GM21390 (cell line): ENCODE data around the gene LRCH2.

ENCODE experiments used
- ATAC-seq: cut with Tn5 transposase; IDR thresholded peaks from one replicate; pipeline ENCODE4 v1.9.1; 2021; ENCODE audit not compliant: unreplicated experiment

LRCH2 gene

GRCh38 chrX:115068896-115069295 is 165.0 kb downstream of the LRCH2 start:
- no peak for ATAC-seq

GRCh38 chrX:115067812-115068211 is 166.1 kb downstream of the LRCH2 start:
- no peak for ATAC-seq

- no peak for ATAC-seq
These were observed 168.6 kb downstream of the LRCH2 start for GRCh38 chrX:115065304-115065703.
